OCI-LY1 (cell line): Measurements from ENCODE around the gene NCCRP1.

Experiments
- H2AFZ ChIP-seq: fragments of 200-600 bp; sonication (generic), shearing (Covaris generic); 2 replicates; pipeline ENCODE4 v1.6.0; 2014; ENCODE audit warnings: antibody characterized with exemption, mild to moderate bottlenecking, low read length
- H3F3A ChIP-seq: fragments of 200-600 bp; sonication (generic), shearing (Covaris generic); 2 replicates; pipeline ENCODE4 v1.6.0; 2014; ENCODE audit warnings: mild to moderate bottlenecking, antibody characterized with exemption, low read length, moderate library complexity; ENCODE audit not compliant: insufficient read depth
- H3K27ac ChIP-seq: fragments of 200-600 bp; sonication (generic); 2 replicates; pipeline ENCODE4 v1.5.1; 2014; ENCODE audit warnings: low read length, mixed run types, mild to moderate bottlenecking, low read depth; ENCODE audit not compliant: poor library complexity, severe bottlenecking
- H3K27me3 ChIP-seq: fragments of 200-600 bp; sonication (generic); 2 replicates; pipeline ENCODE4 v1.6.0; 2014; ENCODE audit warnings: antibody characterized with exemption, mild to moderate bottlenecking, low read length, moderate library complexity; ENCODE audit not compliant: insufficient read depth
- H3K36me3 ChIP-seq: fragments of 200-600 bp; sonication (generic); 2 replicates; pipeline ENCODE4 v1.6.1; 2014; ENCODE audit warnings: mild to moderate bottlenecking, antibody characterized with exemption, low read length, moderate library complexity, mixed read lengths; ENCODE audit not compliant: insufficient read depth
- H3K4me1 ChIP-seq: fragments of 200-600 bp; sonication (generic); 2 replicates; pipeline ENCODE4 v1.5.1; 2014; ENCODE audit warnings: mild to moderate bottlenecking, low read length, moderate library complexity; ENCODE audit not compliant: insufficient read depth, severe bottlenecking
- H3K4me2 ChIP-seq: fragments of 200-600 bp; sonication (generic), shearing (Covaris generic); 2 replicates; pipeline ENCODE4 v1.6.1; 2014; ENCODE audit warnings: low read length
- H3K4me3 ChIP-seq: fragments of 200-600 bp; sonication (generic); 2 replicates; pipeline ENCODE4 v1.5.1; 2014; ENCODE audit warnings: low read length, low read depth, mild to moderate bottlenecking, mixed read lengths; ENCODE audit not compliant: poor library complexity, severe bottlenecking
- H3K79me2 ChIP-seq: fragments of 200-600 bp; shearing (Covaris generic); 2 replicates; pipeline ENCODE4 v1.6.1; 2016; ENCODE audit warnings: mixed run types, low read length, mixed read lengths; ENCODE audit not compliant: insufficient read depth
- H3K9ac ChIP-seq: fragments of 200-600 bp; sonication (generic), shearing (Covaris generic); 2 replicates; pipeline ENCODE4 v1.6.1; 2014; ENCODE audit warnings: mild to moderate bottlenecking, low read length, mixed read lengths
- H3K9me2 ChIP-seq: fragments of 200-600 bp; sonication (generic), shearing (Covaris generic); 2 replicates; pipeline ENCODE4 v1.6.1; 2014; ENCODE audit warnings: low read depth, mild to moderate bottlenecking, low read length, mixed read lengths
- H3K9me3 ChIP-seq: fragments of 200-600 bp; shearing (Covaris generic); 2 replicates; pipeline ENCODE4 v1.6.1; 2014; ENCODE audit warnings: low read length, mixed read lengths
- H4K20me1 ChIP-seq: fragments of 200-600 bp; sonication (generic), shearing (Covaris generic); 2 replicates; pipeline ENCODE4 v1.6.0; 2016; ENCODE audit warnings: mild to moderate bottlenecking, low read length; ENCODE audit not compliant: insufficient read depth
- EZH2 ChIP-seq: fragments of 200-600 bp; sonication (generic), shearing (Covaris generic); IDR thresholded peaks from 2 replicates; pipeline ENCODE4 v1.8.0; 2017; ENCODE audit warnings: borderline replicate concordance, mixed run types, mild to moderate bottlenecking, antibody characterized with exemption, low read length, moderate library complexity, mixed read lengths
- TF ChIP-seq, protein P1 (sequence below): fragments of 200-600 bp; sonication (generic), shearing (Covaris generic); IDR thresholded peaks from 2 replicates; pipeline ENCODE4 v1.5.1; 2017; ENCODE audit warnings: mild to moderate bottlenecking, antibody characterized with exemption, low read length, moderate library complexity, mixed read lengths

The NCCRP1 gene

DNA sequence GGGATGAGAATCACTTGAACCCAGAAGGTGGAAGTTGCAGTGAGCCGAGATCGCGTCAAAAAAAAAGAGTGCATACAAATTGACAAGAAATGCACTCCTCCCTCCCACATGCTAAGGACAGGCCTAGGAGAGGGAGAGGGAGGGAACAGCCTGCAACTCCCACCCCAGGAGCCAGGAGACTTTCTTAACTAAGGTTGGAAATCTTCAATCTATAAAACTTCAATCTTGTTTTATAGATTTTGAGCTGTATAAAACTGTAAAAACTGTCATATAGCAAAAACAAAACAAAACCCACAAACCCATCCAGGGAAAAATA is 8.6 kb downstream of the NCCRP1 start:
- Histone ChIP-seq H3F3A (no peaks in the 10 kb centered on the region), H3K79me2 (no peaks in the 10 kb centered on the region), H3K4me2 (no peak overlapping the region), H3K4me1 (no peaks in the 10 kb centered on the region), H3K27me3 (0 out of 2 replicates have a peak, but pooled peaks cover 5% of the 10 kb centered on the region), H2AFZ (no peak overlapping the region), H4K20me1 (no peaks in the 10 kb centered on the region), H3K9me3 (no peaks in the 10 kb centered on the region), H3K9ac (no peak overlapping the region), H3K36me3 (no peaks in the 10 kb centered on the region), H3K9me2 (no peaks in the 10 kb centered on the region), H3K4me3 (no peak overlapping the region), H3K27ac (no peak overlapping the region)
- TF ChIP-seq, protein P1, sequence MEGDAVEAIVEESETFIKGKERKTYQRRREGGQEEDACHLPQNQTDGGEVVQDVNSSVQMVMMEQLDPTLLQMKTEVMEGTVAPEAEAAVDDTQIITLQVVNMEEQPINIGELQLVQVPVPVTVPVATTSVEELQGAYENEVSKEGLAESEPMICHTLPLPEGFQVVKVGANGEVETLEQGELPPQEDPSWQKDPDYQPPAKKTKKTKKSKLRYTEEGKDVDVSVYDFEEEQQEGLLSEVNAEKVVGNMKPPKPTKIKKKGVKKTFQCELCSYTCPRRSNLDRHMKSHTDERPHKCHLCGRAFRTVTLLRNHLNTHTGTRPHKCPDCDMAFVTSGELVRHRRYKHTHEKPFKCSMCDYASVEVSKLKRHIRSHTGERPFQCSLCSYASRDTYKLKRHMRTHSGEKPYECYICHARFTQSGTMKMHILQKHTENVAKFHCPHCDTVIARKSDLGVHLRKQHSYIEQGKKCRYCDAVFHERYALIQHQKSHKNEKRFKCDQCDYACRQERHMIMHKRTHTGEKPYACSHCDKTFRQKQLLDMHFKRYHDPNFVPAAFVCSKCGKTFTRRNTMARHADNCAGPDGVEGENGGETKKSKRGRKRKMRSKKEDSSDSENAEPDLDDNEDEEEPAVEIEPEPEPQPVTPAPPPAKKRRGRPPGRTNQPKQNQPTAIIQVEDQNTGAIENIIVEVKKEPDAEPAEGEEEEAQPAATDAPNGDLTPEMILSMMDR: no peak
- TF ChIP-seq EZH2: no peak

DNA sequence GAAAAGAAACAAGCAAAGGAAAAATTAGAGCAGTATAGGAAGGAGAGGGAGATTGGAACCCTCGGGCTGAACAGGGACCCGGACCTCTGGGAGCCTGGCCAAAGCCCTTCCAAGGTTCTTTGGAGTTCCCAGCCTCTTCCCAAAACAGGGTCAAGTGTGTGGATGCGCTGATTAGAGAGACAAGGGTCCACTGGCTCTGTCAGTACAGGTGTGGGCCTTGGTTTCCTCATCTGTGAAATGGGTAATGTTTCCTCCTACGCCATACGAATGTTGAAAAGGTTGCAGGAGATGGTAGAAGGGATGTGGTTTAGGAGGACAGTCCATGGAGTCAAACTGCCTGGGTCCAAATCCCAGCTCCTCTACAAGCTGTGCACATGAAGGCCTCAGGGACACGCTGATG is 9.4 kb downstream of the NCCRP1 start:
- no peak overlapping the region for H3K9ac ChIP-seq
- no peaks in the 10 kb centered on the region for H3K36me3 ChIP-seq
- no peak overlapping the region for H3K4me2 ChIP-seq
- no peaks in the 10 kb centered on the region for H3K79me2 ChIP-seq
- no peaks in the 10 kb centered on the region for H3K9me3 ChIP-seq
- H3K4me1 ChIP-seq: no peaks in the 10 kb centered on the region
- H3K27ac ChIP-seq: no peak overlapping the region
- TF ChIP-seq, protein P1: no peak
- no peak for TF ChIP-seq EZH2
- H3F3A ChIP-seq: no peaks in the 10 kb centered on the region
- no peak overlapping the region for H2AFZ ChIP-seq
- 0 out of 2 replicates have a peak, but pooled peaks cover 5% of the 10 kb centered on the region for H3K27me3 ChIP-seq
- no peak overlapping the region for H3K4me3 ChIP-seq
- H4K20me1 ChIP-seq: no peaks in the 10 kb centered on the region
- no peaks in the 10 kb centered on the region for H3K9me2 ChIP-seq

DNA sequence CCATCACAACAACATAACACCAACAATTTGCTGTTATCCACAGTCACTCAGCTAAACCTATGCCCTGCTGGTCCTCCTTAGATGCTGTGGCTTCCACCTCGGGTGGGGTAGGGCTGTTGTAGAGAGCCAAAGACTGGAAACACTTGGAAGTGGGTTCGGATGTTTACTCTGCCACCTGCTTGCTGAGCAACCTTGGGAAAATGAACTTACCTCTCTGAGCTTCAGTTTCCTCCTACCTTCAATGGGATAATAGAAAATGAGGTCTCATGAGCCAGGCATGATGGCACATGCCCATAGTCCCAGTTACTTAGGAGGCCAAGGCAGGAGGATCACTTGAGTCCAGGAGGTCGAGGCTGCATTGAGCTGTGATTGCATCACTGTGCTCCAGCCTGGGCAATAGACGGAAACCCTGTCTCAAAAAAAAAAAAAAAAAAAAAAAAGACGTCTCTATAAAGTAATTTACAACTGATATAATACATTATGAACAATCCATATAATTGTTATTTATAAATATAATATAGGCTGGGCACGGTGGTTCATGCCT is 10.6 kb downstream of the NCCRP1 start:
- Histone ChIP-seq H3K79me2 (no peaks in the 10 kb centered on the region), H3K9me3 (no peaks in the 10 kb centered on the region), H3K4me1 (no peaks in the 10 kb centered on the region), H3K27ac (no peak overlapping the region), H3F3A (no peaks in the 10 kb centered on the region), H3K9me2 (no peaks in the 10 kb centered on the region), H3K4me2 (no peak overlapping the region), H3K4me3 (no peak overlapping the region), H4K20me1 (no peaks in the 10 kb centered on the region), H3K36me3 (no peaks in the 10 kb centered on the region), H3K27me3 (0 out of 2 replicates have a peak, but pooled peaks cover 5% of the 10 kb centered on the region), H3K9ac (no peak overlapping the region), H2AFZ (no peak overlapping the region)
- no peak for TF ChIP-seq EZH2
- TF ChIP-seq, protein P1: no peak
